Measurements from ENCODE around the gene TSPAN9. TPM values are rescaled to one million over a fixed set of nuclear protein-coding genes. Genes with fewer than 3 reads are reported as not detected.

Gene TSPAN9
- total RNA-seq, 4 donors from 2014 or later = 23.4 to 43.3 (median 29.4) TPM

- ATAC-seq (ENCODE audit: low FRiP score) (peak; percentile 66), DNase-seq (ENCODE audit: low spot score) (no peak)
- no peak for TF ChIP-seq CTCF (IDR thresholded peaks at IDR 0.05)
Measured at GRCh38 chr12:3122841-3123678, 45.9 kb downstream of the TSPAN9 start.

GRCh38 chr12:3123729-3124128 is 46.5 kb downstream of the TSPAN9 start:
- DNase-seq (ENCODE audit: low spot score) (no peak), ATAC-seq (ENCODE audit: low FRiP score) (no peak)
- no peak for TF ChIP-seq CTCF (IDR thresholded peaks at IDR 0.05)

- ATAC-seq (ENCODE audit: low FRiP score) (no peak), DNase-seq (ENCODE audit: low spot score) (no peak)
- TF ChIP-seq CTCF (IDR thresholded peaks at IDR 0.05) = no peak
Measured at GRCh38 chr12:3124917-3125316, 47.7 kb downstream of the TSPAN9 start.

GRCh38 chr12:3125674-3126073 is 48.5 kb downstream of the TSPAN9 start:
- no peak for DNase-seq (ENCODE audit: low spot score)
- no peak for TF ChIP-seq CTCF (IDR thresholded peaks at IDR 0.05)
- ATAC-seq (ENCODE audit: low FRiP score) = no peak

GRCh38 chr12:3127832-3128231 is 50.7 kb downstream of the TSPAN9 start:
- ATAC-seq (ENCODE audit: low FRiP score) (no peak), DNase-seq (ENCODE audit: low spot score) (no peak)
- no peak for TF ChIP-seq CTCF (IDR thresholded peaks at IDR 0.05)

GRCh38 chr12:3128498-3129293 is 51.5 kb downstream of the TSPAN9 start:
- ATAC-seq (ENCODE audit: low FRiP score) (no peak), DNase-seq (ENCODE audit: low spot score) (no peak)
- TF ChIP-seq CTCF (IDR thresholded peaks at IDR 0.05) = no peak

All from omental fat pad (tissue), 4 donors.